ENCODE data around the gene TRHDE.

DNA sequence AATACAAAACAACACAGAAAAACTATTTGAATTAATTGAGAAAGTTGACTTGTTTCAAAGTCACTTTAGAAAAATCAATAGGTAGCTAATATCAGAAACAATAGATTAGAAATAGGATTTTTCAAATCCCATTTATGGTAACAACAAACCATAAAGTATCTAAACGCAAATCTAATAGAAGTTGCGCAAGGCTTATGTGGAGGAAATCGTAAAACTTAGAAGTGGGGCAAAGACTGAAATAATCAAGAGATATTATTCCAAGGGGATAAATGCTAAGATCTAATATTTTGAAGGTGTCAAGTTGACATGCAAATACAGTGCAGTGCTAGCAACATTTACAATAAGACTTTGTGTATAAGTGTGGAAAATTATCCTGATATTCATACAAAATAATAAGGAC lies 87.2 kb downstream of the TRHDE start:
- TF ChIP-seq, protein P1, sequence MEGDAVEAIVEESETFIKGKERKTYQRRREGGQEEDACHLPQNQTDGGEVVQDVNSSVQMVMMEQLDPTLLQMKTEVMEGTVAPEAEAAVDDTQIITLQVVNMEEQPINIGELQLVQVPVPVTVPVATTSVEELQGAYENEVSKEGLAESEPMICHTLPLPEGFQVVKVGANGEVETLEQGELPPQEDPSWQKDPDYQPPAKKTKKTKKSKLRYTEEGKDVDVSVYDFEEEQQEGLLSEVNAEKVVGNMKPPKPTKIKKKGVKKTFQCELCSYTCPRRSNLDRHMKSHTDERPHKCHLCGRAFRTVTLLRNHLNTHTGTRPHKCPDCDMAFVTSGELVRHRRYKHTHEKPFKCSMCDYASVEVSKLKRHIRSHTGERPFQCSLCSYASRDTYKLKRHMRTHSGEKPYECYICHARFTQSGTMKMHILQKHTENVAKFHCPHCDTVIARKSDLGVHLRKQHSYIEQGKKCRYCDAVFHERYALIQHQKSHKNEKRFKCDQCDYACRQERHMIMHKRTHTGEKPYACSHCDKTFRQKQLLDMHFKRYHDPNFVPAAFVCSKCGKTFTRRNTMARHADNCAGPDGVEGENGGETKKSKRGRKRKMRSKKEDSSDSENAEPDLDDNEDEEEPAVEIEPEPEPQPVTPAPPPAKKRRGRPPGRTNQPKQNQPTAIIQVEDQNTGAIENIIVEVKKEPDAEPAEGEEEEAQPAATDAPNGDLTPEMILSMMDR (IDR thresholded peaks at IDR 0.05): no peak
- no peak for TF ChIP-seq POLR2A (IDR thresholded peaks at IDR 0.05)
